ENCODE data around the gene WDR75.
"Not testable (repeated sequence)": the region's sequence is repeated elsewhere in the genome, so short reads cannot be mapped to it uniquely, and the experiment has no call there.

The WDR75 gene

GRCh38 chr2:189441709-189442074 lies 418 bp downstream of the WDR75 start:
- no peak for DNase-seq (ENCODE audit: low read depth)

- no peak for DNase-seq (ENCODE audit: low read depth)
Observed at GRCh38 chr2:189442468-189442867, 1.2 kb downstream of the WDR75 start.

GRCh38 chr2:189444322-189444721 lies 3.0 kb downstream of the WDR75 start:
- DNase-seq (ENCODE audit: low read depth), result no peak

- DNase-seq (ENCODE audit: low read depth), result no peak
Observed at GRCh38 chr2:189446780-189447179, 5.5 kb downstream of the WDR75 start.

- DNase-seq (ENCODE audit: low read depth), result no peak
Observed at GRCh38 chr2:189454009-189454408, 12.7 kb downstream of the WDR75 start.

GRCh38 chr2:189465076-189465475 lies 23.8 kb downstream of the WDR75 start:
- no peak for DNase-seq (ENCODE audit: low read depth)

- no peak for DNase-seq (ENCODE audit: low read depth)
Observed at GRCh38 chr2:189465478-189465877, 24.2 kb downstream of the WDR75 start.

- DNase-seq (ENCODE audit: low read depth), result no peak
Observed at GRCh38 chr2:189466046-189466445, 24.8 kb downstream of the WDR75 start.

- DNase-seq (ENCODE audit: low read depth), result no peak
Observed at GRCh38 chr2:189466656-189467055, 25.4 kb downstream of the WDR75 start.

- DNase-seq (ENCODE audit: low read depth), result no peak
Observed at GRCh38 chr2:189467160-189467559, 25.9 kb downstream of the WDR75 start.

GRCh38 chr2:189467593-189467992 lies 26.3 kb downstream of the WDR75 start:
- DNase-seq (ENCODE audit: low read depth), result no peak

GRCh38 chr2:189474526-189474925 lies 33.3 kb downstream of the WDR75 start:
- DNase-seq (ENCODE audit: low read depth), result no peak

GRCh38 chr2:189477756-189478155 lies 36.5 kb downstream of the WDR75 start:
- DNase-seq (ENCODE audit: low read depth), result no peak

- DNase-seq (ENCODE audit: low read depth), result not testable (repeated sequence)
Observed at GRCh38 chr2:189478289-189478688, 37.0 kb downstream of the WDR75 start.

GRCh38 chr2:189481071-189481470 lies 39.8 kb downstream of the WDR75 start:
- no peak for DNase-seq (ENCODE audit: low read depth)

GRCh38 chr2:189483571-189483970 lies 42.3 kb downstream of the WDR75 start:
- DNase-seq (ENCODE audit: low read depth), result no peak

- DNase-seq (ENCODE audit: low read depth), result no peak
Observed at GRCh38 chr2:189483980-189484740, 42.9 kb downstream of the WDR75 start.

- DNase-seq (ENCODE audit: low read depth), result no peak
Observed at GRCh38 chr2:189485146-189485545, 43.9 kb downstream of the WDR75 start.

- DNase-seq (ENCODE audit: low read depth), result no peak
Observed at GRCh38 chr2:189486237-189486770, 45.0 kb downstream of the WDR75 start.

GRCh38 chr2:189487283-189488007 lies 46.2 kb downstream of the WDR75 start:
- no peak for DNase-seq (ENCODE audit: low read depth)

- no peak for DNase-seq (ENCODE audit: low read depth)
Observed at GRCh38 chr2:189488008-189488310, 46.7 kb downstream of the WDR75 start.

GRCh38 chr2:189492451-189492850 lies 51.2 kb downstream of the WDR75 start:
- no peak for DNase-seq (ENCODE audit: low read depth)

- DNase-seq (ENCODE audit: low read depth), result no peak
Observed at GRCh38 chr2:189498205-189498604, 56.9 kb downstream of the WDR75 start.

GRCh38 chr2:189499137-189499536 lies 57.9 kb downstream of the WDR75 start:
- no peak for DNase-seq (ENCODE audit: low read depth)

Measured in activated T-cell treated with anti-CD3 and anti-CD28 coated beads for 1 hour (primary cell).